Measurements from ENCODE around the gene DCAF11. TPM values are rescaled to one million over a fixed set of nuclear protein-coding genes. Genes with fewer than 3 reads are reported as not detected.

The DCAF11 gene
- total and polyA plus RNA-seq, 2 of the 13 experiments (the other 11 are each of a cell fraction or from before 2014, with no cell fraction given): 150 to 257 TPM

DNA sequence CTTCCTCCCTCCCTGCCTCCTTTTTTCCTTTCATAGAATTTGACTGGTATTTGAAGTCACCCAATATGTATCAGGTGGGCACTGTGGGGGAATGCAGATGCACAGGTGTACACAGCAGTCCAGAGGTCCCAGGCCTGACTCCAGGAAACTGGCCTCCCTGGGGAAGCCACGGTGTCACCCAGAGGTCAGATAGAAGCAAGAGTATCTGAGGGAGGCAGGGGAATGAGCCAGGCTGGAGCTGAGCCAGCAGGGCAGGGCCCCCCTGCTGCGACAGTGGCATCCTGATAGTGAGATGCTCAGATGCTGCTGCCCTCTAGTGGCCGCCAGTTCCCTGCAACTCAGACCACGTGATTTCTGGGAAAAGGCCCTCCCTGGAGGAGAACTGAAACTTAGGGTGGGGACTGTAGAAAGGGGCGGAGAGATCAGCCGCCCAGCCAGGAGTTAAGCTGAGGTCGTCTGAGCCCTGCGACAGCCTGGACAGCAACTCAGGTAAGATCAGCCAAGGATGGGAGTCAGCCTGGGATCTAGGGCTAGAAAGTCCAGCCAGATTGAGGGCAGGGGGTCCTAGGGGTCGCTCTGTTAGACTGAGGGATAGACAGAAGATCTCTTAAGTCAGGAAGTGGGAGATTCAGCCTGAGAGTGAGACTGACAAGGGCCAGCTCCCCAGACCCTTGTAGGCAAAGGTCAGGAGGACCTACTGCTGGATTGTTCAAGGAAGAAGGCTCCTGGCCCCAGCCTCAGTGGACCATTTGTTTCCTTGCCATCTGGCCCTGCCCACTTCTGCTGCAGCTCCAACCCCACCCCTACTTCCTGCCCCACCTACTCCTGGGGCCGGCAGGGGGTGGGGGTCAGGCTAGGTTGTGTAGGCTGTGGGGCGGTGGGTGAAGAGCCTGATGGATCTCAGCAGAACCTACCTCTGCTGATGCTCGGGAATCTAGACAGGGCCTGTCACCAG is 46.5 kb downstream of the DCAF11 start, which contains the start of gene IRF9 (continued):
- TF ChIP-seq, protein P1, sequence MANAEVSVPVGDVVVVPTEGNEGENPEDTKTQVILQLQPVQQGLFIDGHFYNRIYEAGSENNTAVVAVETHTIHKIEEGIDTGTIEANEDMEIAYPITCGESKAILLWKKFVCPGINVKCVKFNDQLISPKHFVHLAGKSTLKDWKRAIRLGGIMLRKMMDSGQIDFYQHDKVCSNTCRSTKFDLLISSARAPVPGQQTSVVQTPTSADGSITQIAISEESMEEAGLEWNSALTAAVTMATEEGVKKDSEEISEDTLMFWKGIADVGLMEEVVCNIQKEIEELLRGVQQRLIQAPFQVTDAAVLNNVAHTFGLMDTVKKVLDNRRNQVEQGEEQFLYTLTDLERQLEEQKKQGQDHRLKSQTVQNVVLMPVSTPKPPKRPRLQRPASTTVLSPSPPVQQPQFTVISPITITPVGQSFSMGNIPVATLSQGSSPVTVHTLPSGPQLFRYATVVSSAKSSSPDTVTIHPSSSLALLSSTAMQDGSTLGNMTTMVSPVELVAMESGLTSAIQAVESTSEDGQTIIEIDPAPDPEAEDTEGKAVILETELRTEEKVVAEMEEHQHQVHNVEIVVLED (CRISPR knock-in tag; IDR thresholded peaks at IDR 0.05; ENCODE audit: borderline replicate concordance): peak; percentile 86
- TF ChIP-seq ZBTB21 (CRISPR knock-in tag; IDR thresholded peaks at IDR 0.05): peak; percentile 83
- TF ChIP-seq ZNF446 (CRISPR knock-in tag; IDR thresholded peaks at IDR 0.05): no peak
- peak; percentile 99 for TF ChIP-seq SPEN (CRISPR knock-in tag; IDR thresholded peaks at IDR 0.05; ENCODE audit: low read depth)
- peak; percentile 98 for TF ChIP-seq RXRA (CRISPR knock-in tag; IDR thresholded peaks at IDR 0.05)
- TF ChIP-seq ZNF256 (CRISPR knock-in tag; conservative IDR thresholded peaks at IDR 0.05): peak; percentile 96
- TF ChIP-seq POLR2AphosphoS2 (IDR thresholded peaks at IDR 0.05; ENCODE audit: low read depth, low read length): peak; percentile 79; the same call in 1 of the 2 replicates
- peak; percentile 58; the same call in 1 of the 2 replicates for TF ChIP-seq KDM5A (IDR thresholded peaks at IDR 0.05; ENCODE audit: borderline replicate concordance, low read length)
- TF ChIP-seq XRCC5 (optimal IDR thresholded peaks at IDR 0.05; ENCODE audit: low read length): peak; percentile 100
- TF ChIP-seq, protein P2, sequence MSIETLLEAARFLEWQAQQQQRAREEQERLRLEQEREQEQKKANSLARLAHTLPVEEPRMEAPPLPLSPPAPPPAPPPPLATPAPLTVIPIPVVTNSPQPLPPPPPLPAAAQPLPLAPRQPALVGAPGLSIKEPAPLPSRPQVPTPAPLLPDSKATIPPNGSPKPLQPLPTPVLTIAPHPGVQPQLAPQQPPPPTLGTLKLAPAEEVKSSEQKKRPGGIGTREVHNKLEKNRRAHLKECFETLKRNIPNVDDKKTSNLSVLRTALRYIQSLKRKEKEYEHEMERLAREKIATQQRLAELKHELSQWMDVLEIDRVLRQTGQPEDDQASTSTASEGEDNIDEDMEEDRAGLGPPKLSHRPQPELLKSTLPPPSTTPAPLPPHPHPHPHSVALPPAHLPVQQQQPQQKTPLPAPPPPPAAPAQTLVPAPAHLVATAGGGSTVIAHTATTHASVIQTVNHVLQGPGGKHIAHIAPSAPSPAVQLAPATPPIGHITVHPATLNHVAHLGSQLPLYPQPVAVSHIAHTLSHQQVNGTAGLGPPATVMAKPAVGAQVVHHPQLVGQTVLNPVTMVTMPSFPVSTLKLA (IDR thresholded peaks at IDR 0.05): peak; percentile 83
- peak; percentile 95 for TF ChIP-seq BRCA1 (CRISPR knock-in tag; IDR thresholded peaks at IDR 0.05)
- no peak for TF ChIP-seq NONO (IDR thresholded peaks at IDR 0.05)
- peak; percentile 100 for TF ChIP-seq NONO (CRISPR knock-in tag; conservative IDR thresholded peaks at IDR 0.05)
- TF ChIP-seq SOX6 (IDR thresholded peaks at IDR 0.05): no peak
- TF ChIP-seq SOX6 (CRISPR knock-in tag; IDR thresholded peaks at IDR 0.05): peak; percentile 94
- TF ChIP-seq MLLT10 (CRISPR knock-in tag; IDR thresholded peaks at IDR 0.05): no peak
- TF ChIP-seq, protein P3, sequence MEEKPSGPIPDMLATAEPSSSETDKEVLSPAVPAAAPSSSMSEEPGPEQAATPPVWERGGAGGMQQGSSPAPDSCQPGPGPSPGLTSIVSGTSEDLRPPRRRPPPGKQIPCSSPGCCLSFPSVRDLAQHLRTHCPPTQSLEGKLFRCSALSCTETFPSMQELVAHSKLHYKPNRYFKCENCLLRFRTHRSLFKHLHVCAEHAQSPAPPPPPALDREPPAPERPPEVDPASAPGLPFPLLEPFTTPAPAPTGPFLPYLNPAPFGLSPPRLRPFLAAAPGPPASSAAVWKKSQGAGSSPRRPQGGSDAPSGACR (CRISPR knock-in tag; IDR thresholded peaks at IDR 0.05): peak; percentile 87
- TF ChIP-seq RNF2 (conservative IDR thresholded peaks at IDR 0.05; ENCODE audit: low read depth): peak; percentile 76
- TF ChIP-seq PAWR (CRISPR knock-in tag; IDR thresholded peaks at IDR 0.05; ENCODE audit: borderline replicate concordance): no peak; the same call in 1 of the 2 replicates
- TF ChIP-seq, protein P4, sequence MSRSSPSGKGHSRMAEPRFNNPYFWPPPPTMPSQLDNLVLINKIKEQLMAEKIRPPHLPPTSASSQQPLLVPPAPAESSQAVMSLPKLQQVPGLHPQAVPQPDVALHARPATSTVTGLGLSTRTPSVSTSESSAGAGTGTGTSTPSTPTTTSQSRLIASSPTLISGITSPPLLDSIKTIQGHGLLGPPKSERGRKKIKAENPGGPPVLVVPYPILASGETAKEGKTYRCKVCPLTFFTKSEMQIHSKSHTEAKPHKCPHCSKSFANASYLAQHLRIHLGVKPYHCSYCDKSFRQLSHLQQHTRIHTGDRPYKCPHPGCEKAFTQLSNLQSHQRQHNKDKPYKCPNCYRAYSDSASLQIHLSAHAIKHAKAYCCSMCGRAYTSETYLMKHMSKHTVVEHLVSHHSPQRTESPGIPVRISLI (CRISPR knock-in tag; IDR thresholded peaks at IDR 0.05; ENCODE audit: borderline replicate concordance): peak; percentile 23; the same call in 1 of the 2 replicates
- TF ChIP-seq NR2F2 (IDR thresholded peaks at IDR 0.05; ENCODE audit: borderline replicate concordance, low read depth): peak; percentile 68
- peak; percentile 93 for TF ChIP-seq NRL (CRISPR knock-in tag; IDR thresholded peaks at IDR 0.05; ENCODE audit: borderline replicate concordance)
- TF ChIP-seq JUN (CRISPR knock-in tag; IDR thresholded peaks at IDR 0.05): no peak
- TF ChIP-seq, protein P5, sequence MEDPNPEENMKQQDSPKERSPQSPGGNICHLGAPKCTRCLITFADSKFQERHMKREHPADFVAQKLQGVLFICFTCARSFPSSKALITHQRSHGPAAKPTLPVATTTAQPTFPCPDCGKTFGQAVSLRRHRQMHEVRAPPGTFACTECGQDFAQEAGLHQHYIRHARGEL (CRISPR knock-in tag; IDR thresholded peaks at IDR 0.05): no peak
